HFF-Myc (cell line): Measurements from ENCODE around the gene RARRES1.

Experiments used
- DNase-seq: peaks from one replicate; pipeline ENCODE4 v3.0.0-alpha.2; 2011; ENCODE audit warnings: low read depth; ENCODE audit errors: extremely low read depth
- H3K4me3 ChIP-seq: replicated peaks from 2 replicates; pipeline ENCODE4 v1.5.1; 2011; ENCODE audit warnings: low read depth, mild to moderate bottlenecking, control low read depth, low read length
- CTCF ChIP-seq: IDR thresholded peaks from 2 replicates; pipeline ENCODE4 v1.5.1; 2012; ENCODE audit warnings: mild to moderate bottlenecking, low read depth, low read length, control low read depth; ENCODE audit errors: missing control alignments

The RARRES1 gene

GRCh38 chr3:158765518-158766205, 33.4 kb upstream of the RARRES1 start:
- no peak overlapping the region for H3K4me3 ChIP-seq
- no peak for TF ChIP-seq CTCF
- DNase-seq = no peak

GRCh38 chr3:158763421-158763820, 31.2 kb upstream of the RARRES1 start:
- no peak for TF ChIP-seq CTCF
- H3K4me3 ChIP-seq = no peak overlapping the region
- no peak for DNase-seq

- H3K4me3 ChIP-seq = no peak overlapping the region
- TF ChIP-seq CTCF = no peak
- DNase-seq = no peak
Measured at GRCh38 chr3:158762701-158763100, 30.4 kb upstream of the RARRES1 start.

- H3K4me3 ChIP-seq = no peak overlapping the region
- no peak for DNase-seq
- TF ChIP-seq CTCF = no peak
Measured at GRCh38 chr3:158761350-158761749, 29.1 kb upstream of the RARRES1 start.

- TF ChIP-seq CTCF = no peak
- DNase-seq = no peak
- no peak overlapping the region for H3K4me3 ChIP-seq
Measured at GRCh38 chr3:158755421-158755820, 23.2 kb upstream of the RARRES1 start.

GRCh38 chr3:158753854-158754253, 21.6 kb upstream of the RARRES1 start:
- DNase-seq = no peak
- H3K4me3 ChIP-seq = no peak overlapping the region
- no peak for TF ChIP-seq CTCF

- H3K4me3 ChIP-seq = no peak overlapping the region
- no peak for DNase-seq
- TF ChIP-seq CTCF = no peak
Measured at GRCh38 chr3:158751316-158751715, 19.1 kb upstream of the RARRES1 start.
